Nucleus accumbens (tissue), 56 donors: ENCODE data around the gene HRNR.
"Not testable (repeated sequence)": the region's sequence is repeated elsewhere in the genome, so short reads cannot be mapped to it uniquely, and the experiment has no call there.

Source experiments
- DNase-seq, 56 donors: peaks; one replicate each; lab custom pipeline; 2025; lab: John Stamatoyannopoulos, UW

Gene HRNR

DNA sequence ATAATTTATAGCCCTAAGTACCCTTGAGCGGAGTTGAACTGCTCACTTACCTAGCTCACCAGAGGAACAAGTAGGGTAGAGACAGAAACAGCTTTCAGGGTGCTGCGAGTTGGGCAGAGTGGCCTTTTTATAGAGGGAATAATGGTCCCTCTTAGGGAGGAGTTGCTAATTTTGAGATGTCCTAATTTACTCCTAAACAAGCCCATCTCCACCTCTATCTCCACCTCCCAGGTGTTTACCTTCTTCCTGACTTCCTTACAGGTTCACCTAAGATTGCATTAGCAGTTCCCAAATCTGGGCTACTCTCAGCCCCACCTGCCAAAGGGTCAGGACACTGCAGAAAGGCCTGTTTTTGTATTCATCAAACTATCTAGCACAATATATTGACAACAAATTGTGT is at the start of gene HRNR:
HRNR (minus strand) TSS at position 101 of the 400 bp plus-strand sequence. CDS start 940 bp downstream, outside the sequence.
- DNase-seq: no peak

DNA sequence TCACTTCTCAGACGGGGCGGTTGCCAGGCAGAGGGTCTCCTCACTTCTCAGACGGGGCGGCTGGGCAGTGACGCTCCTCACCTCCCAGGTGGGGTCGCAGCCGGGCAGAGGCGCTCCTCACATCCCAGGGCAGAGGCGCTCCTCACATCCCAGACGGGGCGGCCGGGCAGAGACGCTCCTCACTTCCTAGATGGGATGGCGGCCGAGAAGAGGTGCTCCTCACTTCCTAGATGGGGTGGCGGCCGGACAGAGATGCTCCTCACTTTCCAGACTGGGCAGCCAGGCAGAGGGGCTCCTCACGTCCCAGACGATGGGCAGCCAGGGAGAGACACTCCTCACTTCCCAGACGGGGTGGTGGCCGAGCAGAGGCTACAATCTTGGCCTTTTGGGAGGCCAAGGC is 32.4 kb upstream of the HRNR start:
- DNase-seq: not testable (repeated sequence)

DNA sequence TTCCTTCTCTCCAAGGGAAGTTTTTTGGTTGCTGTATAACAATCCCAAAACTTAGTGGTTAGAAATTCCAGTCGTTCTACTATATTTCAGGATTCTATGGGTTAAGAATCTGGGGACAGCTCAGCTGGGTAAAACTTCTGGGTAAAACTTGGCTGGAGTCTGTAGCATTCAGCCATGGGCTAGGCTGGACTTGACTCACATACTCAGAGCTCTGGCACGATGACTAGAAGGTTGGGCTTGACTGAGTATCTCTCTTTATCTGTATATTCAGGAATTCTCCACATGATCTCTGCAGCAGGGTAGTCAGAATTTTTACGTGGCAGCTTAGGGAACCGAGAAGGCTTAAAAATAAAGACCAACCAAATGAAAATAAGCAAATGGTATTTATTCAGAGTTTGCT is 28.2 kb upstream of the HRNR start:
- DNase-seq: no peak

DNA sequence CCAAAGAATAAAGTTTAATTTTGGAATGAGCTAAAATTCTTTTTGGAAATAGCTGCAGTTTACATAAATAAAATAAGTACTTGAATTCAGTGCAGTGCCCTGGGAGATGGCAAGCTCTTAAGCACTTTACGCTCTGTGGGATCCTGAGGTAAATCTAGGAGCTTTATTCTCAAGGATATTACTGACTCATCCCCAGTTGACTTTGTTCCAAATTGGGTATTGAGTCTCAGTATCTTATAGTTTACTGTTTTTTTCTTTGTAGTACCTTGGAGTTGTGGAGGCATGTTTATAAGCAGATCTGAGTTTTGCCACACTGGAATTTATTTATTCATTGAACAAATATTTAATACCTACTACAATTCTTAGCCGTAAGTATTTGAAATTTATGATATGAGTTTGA is 27.4 kb upstream of the HRNR start:
- no peak for DNase-seq

DNA sequence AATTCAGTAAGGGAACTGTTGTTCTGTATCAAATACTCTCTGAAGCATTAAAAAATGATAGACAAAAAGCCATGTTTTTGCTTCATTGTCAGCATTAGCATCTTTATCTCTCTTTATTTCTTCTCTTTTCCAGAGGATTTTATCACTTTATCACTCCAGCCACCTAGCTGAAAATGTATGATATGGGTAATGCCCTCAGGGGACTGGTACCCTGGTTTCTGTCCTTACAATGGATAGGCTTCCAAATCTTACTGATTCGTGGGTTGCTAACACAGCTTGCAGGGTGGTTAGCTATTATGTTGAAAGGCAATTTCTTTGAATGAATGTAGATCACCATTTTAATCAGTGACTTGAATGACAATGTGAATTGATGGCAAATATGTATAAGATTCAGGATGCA is 23.3 kb upstream of the HRNR start:
- DNase-seq: no peak

DNA sequence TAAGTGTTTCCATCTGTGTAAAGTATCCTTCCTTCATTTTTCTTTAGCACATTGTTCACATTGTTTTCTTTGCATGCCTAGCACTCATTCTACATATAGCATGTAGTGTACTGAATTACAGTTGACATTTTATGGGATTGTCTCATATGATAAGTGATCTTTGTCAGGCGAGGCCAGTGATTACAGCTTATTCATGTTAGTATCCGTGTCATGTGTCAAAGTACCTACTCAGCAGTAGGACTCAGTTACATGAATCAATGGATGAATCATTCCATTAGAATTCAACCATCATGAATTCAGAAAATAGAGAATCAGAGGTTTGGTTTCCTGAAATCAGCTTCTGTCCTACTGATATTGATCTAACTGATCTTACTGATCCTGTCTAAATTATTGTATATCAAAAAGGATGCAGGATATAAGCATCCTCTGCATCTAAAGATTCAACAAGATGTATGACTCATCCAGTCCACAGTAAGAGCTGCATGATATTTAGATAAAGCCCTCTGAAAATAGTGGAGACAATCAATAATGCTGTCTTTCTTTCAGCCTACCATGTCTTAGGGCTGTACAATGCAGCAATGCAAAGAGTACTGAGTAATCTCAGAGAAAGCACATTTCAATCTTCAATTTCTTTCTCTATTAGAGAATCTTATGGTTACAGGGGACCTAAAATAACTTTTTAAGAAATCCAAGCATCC is 20.7 kb upstream of the HRNR start:
- no peak for DNase-seq

DNA sequence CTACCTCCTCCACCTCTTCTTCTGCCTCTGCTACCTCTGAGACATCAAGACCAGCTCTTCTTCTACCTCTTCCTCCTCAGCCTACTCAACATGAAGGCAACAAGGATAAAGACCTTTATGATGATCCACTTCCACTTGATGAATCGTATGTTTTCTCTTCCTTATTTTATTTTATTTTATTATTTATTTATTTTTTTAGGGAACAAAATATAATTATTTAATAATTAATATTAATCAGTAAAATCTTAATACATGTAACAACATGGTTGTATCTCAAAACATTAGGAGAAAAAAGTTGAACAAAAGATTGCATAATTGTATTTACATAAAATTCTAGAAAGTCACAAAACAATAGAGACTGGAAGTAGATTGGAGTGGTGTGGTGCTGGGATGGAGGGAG is 13.1 kb upstream of the HRNR start:
- no peak for DNase-seq

DNA sequence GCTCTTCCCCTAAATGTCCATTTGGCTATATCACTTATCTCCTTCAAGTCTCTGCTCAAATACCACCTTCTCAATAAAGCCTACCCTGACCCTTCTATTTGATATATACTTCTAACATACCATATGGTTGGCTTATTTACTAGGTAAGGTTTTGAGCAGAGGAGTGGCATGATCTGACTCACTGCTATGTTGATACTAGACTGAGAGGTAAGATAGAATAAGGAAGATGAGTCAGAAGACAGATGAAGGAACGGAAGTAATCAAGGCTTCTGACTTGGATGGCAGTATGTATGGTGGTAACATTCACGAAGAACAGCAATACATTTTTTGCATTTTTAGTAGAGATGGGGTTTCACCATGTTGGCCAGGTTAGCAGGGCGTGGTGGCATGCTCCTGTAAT is 4.8 kb upstream of the HRNR start:
- no peak for DNase-seq

DNA sequence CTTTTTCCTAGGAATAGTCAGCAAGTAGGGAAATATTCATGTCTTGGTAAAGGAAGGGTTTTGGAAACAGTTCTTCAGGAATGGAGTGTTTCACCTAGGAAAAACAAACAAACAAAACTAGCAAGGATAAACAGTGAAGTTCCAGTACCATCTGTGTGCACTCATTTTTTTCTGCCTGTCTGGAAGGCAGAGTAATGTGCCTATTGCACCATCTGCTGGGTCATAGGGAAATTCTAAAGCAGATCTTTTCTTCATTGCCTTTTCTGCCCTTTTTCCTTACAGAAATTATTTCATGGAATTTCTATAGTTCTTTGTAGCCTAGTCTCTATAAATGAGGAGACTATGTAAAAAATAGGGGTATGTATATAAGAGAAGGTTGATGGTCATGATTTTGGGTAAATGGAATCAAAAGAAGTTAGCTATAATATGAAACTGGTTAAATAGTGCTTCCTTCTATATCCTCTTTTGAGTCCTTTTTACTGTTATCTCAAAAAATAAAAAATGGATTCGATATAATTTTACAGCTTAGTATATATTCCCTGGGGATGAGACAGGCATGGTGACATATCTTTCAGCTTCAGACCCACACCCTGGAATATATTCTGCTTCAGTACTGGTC is 3.4 kb upstream of the HRNR start:
- no peak for DNase-seq

DNA sequence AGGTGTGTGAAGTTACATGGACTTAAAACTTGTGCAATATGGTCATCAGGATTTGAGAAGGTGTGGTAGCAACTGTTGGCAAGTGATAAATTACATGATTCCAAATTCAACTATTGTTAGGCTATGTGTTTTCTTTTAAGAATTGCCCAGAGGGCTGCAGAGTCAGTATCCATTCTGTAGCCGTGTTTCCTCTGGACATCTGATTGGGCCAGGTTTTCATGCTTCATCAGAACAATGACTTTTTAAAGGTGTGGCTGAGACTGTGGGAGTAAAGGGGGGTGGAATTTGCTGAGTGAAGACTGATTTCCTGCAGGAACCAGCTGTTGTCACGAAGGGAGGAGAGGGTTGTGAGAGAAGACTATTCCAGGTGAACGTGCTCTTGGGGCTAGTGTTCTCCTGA is 1.7 kb upstream of the HRNR start:
- DNase-seq: no peak

DNA sequence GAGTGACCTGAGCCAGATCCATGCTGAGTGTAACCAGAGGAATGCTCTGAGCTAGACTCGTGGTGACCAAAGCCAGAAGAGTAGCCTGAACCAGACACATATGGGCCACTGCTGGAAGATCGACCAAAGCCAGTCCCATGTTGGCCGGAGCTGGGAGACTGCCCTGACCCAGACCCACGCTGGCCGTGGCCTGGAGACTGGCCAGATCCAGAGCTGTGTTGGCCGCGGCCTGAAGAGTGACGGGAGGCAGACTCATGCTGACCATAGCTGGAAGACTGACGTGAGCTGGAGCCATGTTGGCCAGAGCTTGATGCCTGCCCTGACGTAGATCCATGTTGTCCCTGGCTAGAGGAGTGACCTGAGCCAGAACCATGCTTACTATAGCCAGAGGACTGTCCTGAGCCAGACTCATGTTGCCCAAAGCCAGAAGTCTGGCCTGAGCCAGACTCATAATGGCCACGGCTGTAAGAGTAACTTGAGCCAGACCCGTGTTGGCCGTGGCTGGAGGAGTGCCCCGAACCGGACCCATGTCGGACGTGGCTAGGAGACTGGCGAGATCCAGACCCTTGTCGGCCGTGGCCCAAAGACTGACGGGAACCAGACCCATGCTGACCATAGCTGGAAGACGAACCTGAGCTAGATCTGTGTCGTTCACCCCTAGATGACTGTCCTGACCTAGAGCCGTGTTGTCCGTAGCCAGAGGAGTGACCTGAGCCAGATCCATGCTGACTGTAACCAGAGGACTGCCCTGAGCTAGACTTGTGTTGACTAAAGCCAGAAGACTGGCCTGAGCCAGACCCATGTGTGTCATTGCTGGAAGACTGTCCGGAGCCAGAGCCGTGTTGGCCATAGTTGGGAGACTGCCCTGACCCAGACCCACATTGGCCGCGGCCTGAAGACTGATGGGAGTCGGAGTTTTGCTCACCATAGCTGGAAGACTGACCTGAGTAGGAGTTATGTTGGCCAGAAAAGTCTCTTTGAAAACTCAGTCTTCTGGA is 3.5 kb downstream of the HRNR start:
- DNase-seq: no peak

DNA sequence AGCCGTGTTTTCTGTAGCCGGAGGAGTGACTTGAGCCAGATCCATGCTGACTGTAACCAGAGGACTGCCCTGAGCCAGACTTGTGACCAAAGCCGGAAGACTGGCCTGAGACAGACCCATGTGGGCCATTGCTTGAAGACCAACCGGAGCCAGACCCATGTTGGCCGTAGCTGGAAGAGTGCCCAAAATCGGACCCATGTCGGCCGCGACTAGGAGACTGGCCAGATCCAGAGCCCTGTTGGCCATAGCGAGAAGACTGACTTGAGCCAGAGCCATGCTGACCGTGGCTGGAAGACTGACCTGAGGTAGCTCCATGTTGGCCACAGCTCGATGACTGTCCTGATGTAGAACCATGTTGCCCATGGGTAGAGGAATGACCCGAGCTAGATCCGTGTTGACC is 4.6 kb downstream of the HRNR start:
- DNase-seq: not testable (repeated sequence)

DNA sequence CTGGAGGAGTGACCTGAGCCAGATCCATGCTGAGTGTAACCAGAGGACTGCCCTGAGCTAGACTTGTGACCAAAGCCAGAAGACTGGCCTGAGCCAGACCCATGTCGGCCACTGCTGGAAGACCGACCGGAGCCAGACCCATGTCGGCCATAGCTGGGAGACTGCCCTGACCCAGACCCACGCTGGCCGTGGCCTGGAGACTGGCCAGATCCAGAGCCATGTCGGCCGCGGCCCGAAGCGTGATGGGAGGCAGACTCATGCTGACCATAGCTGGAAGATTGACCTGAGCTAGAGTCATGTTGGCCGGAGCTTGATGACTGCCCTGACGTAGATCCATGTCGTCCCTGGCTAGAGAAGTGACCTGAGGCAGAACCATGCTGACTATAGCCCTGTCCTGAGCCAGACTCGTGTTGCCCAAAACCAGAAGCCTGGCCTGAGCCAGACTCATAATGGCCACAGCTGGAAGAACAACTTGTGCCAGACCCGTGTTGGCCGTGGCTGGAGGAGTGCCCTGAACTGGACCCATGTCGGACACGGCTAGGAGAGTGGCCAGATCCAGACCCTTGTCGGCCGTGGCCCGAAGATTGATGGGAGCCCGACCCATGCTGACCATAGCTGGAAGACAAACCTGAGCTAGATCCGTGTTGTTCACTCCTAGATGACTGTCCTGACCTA is 5.1 kb downstream of the HRNR start:
- DNase-seq: no peak

DNA sequence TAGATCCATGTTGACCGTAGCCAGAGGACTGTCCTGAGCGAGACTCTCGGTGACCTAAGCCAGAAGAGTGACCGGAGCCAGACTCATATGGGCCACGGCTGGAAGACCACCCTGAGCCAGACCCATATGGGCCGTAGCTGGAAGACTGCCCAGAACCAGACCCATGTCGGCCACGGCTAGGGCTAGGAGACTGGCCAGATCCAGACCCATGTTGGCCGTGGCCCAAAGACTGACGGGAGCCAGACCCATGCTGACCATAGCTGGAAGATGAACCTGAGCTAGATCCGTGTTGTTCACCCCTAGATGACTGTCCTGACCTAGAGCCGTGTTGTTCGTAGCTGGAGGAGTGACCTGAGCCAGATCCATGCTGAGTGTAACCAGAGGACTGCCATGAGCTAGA is 8.4 kb downstream of the HRNR start:
- DNase-seq: not testable (repeated sequence)

DNA sequence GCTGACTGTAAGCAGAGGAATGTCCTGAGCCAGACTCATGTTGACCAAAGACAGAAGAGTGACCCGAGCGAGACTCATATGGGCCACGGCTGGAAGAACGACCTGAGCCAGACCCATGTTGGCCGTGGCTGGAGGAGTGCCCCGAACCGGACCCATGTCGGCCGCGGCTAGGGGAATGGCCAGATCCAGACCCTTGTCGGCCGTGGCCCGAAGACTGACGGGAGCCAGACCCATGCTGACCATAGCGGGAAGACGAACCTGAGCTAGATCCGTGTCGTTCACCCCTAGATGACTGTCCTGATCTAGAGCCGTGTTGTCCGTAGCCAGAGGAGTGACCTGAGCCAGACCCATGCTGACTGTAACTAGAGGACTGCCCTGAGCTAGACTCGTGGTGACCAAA is 9.1 kb downstream of the HRNR start:
- not testable (repeated sequence) for DNase-seq

DNA sequence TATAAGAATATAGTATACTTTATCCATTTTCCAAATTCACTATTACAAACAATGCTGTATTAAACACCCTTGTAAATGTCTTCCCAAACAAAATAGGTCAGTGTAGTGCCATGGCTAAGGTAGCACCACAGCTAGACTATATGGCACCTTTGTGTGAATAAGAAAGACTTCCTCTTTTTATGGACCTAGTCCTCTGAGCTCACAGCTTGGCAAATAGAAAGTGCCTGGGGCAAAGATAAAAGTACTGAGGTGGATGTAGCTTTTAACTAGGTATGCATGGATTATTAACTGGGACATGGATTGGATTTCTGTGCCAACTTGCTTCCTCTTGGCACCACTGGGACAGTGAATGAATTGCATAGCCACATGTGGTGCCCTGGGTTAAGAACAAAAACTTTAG is 25.0 kb downstream of the HRNR start:
- no peak for DNase-seq

DNA sequence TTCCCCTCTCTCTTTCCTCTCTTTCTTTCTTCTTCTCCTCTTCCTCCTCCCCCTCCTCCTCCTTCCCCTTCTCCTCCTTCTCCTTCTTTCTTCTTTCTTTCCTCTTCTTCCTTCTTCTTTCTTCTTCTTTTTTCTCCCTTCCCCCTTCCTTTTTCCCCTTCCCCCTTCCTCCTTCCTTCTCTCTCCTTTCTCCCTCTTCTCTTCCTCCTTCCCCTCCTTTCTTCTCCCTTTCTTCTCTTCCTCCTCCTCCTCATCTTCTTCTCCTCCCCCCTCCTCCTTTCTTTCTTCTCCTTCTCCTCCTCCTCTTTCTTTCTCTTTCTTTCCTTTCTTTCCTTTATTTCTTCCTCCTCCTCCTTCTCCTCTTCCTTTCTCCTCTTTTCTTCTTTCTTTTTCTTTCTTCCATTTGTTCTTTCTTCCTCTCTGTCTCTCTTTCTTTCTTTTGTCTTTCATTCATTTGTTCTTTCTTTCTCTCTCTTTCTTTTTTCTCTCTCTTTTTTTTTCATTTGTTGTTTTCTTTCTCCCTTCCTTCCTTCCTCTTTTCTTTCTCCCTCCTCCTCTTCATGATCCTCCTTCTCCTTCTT is 26.5 kb downstream of the HRNR start:
- DNase-seq: no peak

DNA sequence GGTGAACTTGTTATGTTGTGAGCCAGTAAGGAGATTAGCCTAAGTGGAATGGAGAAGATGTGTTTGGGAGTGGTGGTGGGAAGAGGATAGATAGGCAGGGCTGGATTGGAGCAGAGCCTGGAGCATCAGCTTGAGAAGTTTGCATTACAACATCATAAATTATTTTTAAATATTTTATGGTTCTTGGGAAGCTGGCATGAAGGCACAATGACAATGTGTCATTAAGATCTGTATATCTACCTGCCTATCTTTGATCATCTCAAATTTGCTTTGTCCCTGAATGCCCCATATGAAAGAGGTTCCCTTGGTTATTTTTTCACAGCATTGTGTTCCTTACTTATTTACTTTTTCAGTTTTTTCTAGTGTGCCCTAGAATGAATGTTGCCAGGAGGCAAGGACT is 32.3 kb downstream of the HRNR start:
- no peak for DNase-seq

DNA sequence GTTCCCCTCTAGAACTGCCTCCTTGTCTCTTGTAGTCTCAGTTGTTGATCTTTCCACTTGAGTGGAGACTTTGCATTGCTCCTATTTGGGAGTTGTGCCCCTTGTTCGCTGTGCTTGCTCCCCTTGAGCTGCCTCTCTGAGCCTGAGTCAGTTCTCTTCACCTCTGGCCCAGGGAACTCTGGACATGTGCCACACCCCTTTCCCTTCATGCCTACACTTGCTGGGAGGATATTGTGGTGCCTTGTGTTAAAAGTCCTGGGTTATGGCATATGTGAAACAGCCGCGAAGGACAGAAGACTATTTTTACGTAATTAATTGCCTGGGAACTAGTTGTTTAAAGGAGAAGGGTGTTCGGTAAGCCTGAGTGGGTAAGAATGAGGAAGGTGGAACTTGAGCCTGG is 32.7 kb downstream of the HRNR start:
- DNase-seq: no peak

DNA sequence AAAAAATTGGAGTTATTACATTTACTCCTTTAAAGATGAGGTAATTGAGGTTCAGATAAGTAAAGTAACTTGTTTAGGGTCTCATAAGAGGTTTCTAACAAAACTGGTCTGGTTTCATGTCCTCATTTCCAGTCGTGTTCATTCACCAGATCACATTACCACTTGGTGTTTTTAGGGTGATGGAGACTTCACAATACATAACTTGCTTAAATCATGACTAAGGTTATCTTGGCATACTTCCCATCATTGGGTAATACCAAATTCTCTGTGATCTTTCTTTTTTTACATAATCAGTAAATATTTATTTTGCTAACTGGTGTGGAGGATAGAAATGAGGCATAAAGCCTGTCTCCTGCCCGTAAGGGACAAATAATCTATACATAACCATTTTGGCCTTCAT is 33.4 kb downstream of the HRNR start:
- DNase-seq: no peak
